Activated CD4-positive, CD25-positive, alpha-beta regulatory T cell (primary cell): ENCODE measurements around the gene ESYT2.

Source experiments
- DNase-seq, 4 experiments: peaks; one replicate each; lab custom pipeline; 2025; lab: John Stamatoyannopoulos, UW

The ESYT2 gene

GRCh38 chr7:158802535-158803366 is 26.6 kb downstream of the ESYT2 start:
- DNase-seq, result no peak

GRCh38 chr7:158798741-158799140 is 30.6 kb downstream of the ESYT2 start:
- no peak for DNase-seq

GRCh38 chr7:158796667-158797066 is 32.6 kb downstream of the ESYT2 start:
- DNase-seq, result no peak

GRCh38 chr7:158795272-158795671 is 34.0 kb downstream of the ESYT2 start:
- no peak for DNase-seq

GRCh38 chr7:158791107-158791506 is 38.2 kb downstream of the ESYT2 start:
- no peak for DNase-seq

- DNase-seq, result no peak
Measured at GRCh38 chr7:158789842-158790241, 39.5 kb downstream of the ESYT2 start.

- no peak for DNase-seq
Measured at GRCh38 chr7:158786898-158787297, 42.4 kb downstream of the ESYT2 start.

- no peak for DNase-seq
Measured at GRCh38 chr7:158784270-158784669, 45.0 kb downstream of the ESYT2 start.

- no peak for DNase-seq
Measured at GRCh38 chr7:158783595-158783994, 45.7 kb downstream of the ESYT2 start.

GRCh38 chr7:158782761-158783401 is 46.4 kb downstream of the ESYT2 start:
- no peak for DNase-seq

GRCh38 chr7:158781974-158782664 is 47.2 kb downstream of the ESYT2 start:
- DNase-seq, result no peak

GRCh38 chr7:158781217-158781973 is 47.9 kb downstream of the ESYT2 start:
- DNase-seq, result no peak

- DNase-seq, result no peak
Measured at GRCh38 chr7:158779061-158780000, 50.0 kb downstream of the ESYT2 start.

GRCh38 chr7:158778471-158778870 is 50.8 kb downstream of the ESYT2 start:
- no peak for DNase-seq

- DNase-seq, result no peak
Measured at GRCh38 chr7:158777793-158778192, 51.5 kb downstream of the ESYT2 start.

GRCh38 chr7:158776474-158776873 is 52.8 kb downstream of the ESYT2 start:
- no peak for DNase-seq

- DNase-seq, result no peak
Measured at GRCh38 chr7:158774952-158775351, 54.4 kb downstream of the ESYT2 start.

GRCh38 chr7:158772916-158773315 is 56.4 kb downstream of the ESYT2 start:
- DNase-seq, result no peak

GRCh38 chr7:158771213-158771834 is 58.0 kb downstream of the ESYT2 start:
- DNase-seq, result no peak

- no peak for DNase-seq
Measured at GRCh38 chr7:158767707-158768106, 61.6 kb downstream of the ESYT2 start.
